ENCODE measurements around the gene FAM149A. TPM values are rescaled to one million over a fixed set of nuclear protein-coding genes. Genes with fewer than 3 reads are reported as not detected.

FAM149A gene
- total and polyA plus RNA-seq, 10 of the 15 experiments (the other 5 are each of a cell fraction or from before 2014, with no cell fraction given), result 0.38 to 1.9 (median 0.99) TPM

DNA sequence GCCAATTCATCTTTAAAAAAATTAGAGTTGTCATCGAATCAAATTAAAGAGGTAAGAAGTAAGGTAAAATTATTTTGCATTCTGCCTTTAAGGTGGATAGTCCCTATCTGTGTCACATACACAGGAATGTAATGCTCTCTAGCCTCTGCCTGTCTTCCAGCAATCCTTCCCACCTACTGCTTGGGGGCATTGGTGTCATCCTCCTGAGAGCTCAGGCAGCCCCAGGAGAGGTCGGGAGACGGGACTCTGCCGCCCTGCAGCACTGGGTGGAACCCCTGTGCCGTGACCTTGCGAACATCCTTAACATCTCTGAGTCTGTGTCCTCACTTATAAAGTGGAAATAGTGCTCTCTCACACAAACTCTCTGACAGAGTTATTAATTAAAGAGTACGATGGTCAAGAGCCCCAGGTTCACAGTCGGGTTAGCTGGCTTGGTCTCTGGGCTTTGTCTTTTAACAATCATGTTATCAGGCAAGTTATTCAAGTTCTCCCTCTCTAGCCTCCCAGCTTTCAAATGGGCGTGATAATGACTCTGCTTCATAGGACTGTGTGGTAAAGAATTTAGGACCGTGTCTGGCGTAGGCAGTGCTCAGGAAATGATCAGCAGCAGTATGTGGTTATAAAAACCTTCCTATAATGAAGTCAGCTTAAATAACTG, 25.4 kb upstream of the FAM149A start:
- CTCF ChIA-PET, result interaction anchor here (1.0 to 1.1 kb wide), 2 partner anchors 11 to 59 kb away, joined by 3 to 4 read pairs; no protein-coding TSS in a partner anchor
- BruUV-seq (replicated peaks), result no TSS peak
- Histone ChIP-seq H3K4me1 (ENCODE audit: control insufficient read depth, insufficient read depth, low read length) (no peaks in the 10 kb centered on the region), H3K36me3 (ENCODE audit: control insufficient read depth in 2 of 2, insufficient read depth in 2 of 2, low read length in 1 of 2) (no peaks in the 10 kb centered on the region), H3K9me3 (replicated peaks; ENCODE audit: control insufficient read depth, insufficient read depth, low read length) (no peaks in the 10 kb centered on the region), H3K79me2 (ENCODE audit: control insufficient read depth, insufficient read depth, low read length) (no peaks in the 10 kb centered on the region), H3K4me3 (no peak overlapping the region), H3K27ac (ENCODE audit: control insufficient read depth, insufficient read depth) (no peak overlapping the region), H2AFZ (ENCODE audit: control insufficient read depth, low read depth, low read length) (no peak overlapping the region), H4K20me1 (ENCODE audit: control insufficient read depth, insufficient read depth) (no peaks in the 10 kb centered on the region), H3K9ac (ENCODE audit: control insufficient read depth, insufficient read depth, low read length) (no peak overlapping the region), H3K4me2 (ENCODE audit: control insufficient read depth, insufficient read depth) (no peak overlapping the region), H3K27me3 (replicated peaks in 1 of 2; ENCODE audit: control insufficient read depth in 2 of 2, insufficient read depth in 2 of 2, low read length in 1 of 2) (no peaks in the 10 kb centered on the region; a peak in 1 of 4 replicates)
- no peak for DNase-seq (ENCODE audit: low read depth, low spot score)
- POLR2A ChIA-PET, result no interaction called here
- 36% methylated on average over 11 of the region's 11 CpGs for WGBS (ENCODE audit: insufficient coverage, insufficient replicate concordance, low lambda C conversion rate, missing lambda C conversion rate)
- RAD21 ChIA-PET (ENCODE audit: unreplicated experiment), result no interaction called here
- intact Hi-C loops (cut with micrococcal nuclease; ENCODE audit: unreplicated experiment), result no loop called here
- SMC1A ChIA-PET (ENCODE audit: uncharacterized antibody, unreplicated experiment), result interaction anchor here (0.6 to 2.9 kb wide), 2 partner anchors 11 to 1485 kb away, joined by 3 to 9 read pairs; partner anchors contain the start of gene TLR3
- in situ Hi-C loops (cut with MboI), result no loop called here
- no peak for ATAC-seq
- no peak for FAIRE-seq
- TF ChIP-seq MXI1 (IDR thresholded peaks at IDR 0.05; ENCODE audit: low read depth, low read length), result no peak
- no peak for TF ChIP-seq HDGF (IDR thresholded peaks at IDR 0.05)
- TF ChIP-seq EED (IDR thresholded peaks at IDR 0.05; ENCODE audit: low read depth), result no peak
- TF ChIP-seq, protein P1, sequence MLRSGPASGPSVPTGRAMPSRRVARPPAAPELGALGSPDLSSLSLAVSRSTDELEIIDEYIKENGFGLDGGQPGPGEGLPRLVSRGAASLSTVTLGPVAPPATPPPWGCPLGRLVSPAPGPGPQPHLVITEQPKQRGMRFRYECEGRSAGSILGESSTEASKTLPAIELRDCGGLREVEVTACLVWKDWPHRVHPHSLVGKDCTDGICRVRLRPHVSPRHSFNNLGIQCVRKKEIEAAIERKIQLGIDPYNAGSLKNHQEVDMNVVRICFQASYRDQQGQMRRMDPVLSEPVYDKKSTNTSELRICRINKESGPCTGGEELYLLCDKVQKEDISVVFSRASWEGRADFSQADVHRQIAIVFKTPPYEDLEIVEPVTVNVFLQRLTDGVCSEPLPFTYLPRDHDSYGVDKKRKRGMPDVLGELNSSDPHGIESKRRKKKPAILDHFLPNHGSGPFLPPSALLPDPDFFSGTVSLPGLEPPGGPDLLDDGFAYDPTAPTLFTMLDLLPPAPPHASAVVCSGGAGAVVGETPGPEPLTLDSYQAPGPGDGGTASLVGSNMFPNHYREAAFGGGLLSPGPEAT (IDR thresholded peaks at IDR 0.05; ENCODE audit: low read depth), result no peak
- no peak for TF ChIP-seq SUZ12 (IDR thresholded peaks at IDR 0.05; ENCODE audit: unreplicated experiment)
- no peak for TF ChIP-seq STAT3 (IDR thresholded peaks at IDR 0.05; ENCODE audit: low read depth, low read length)
- TF ChIP-seq, protein P2, sequence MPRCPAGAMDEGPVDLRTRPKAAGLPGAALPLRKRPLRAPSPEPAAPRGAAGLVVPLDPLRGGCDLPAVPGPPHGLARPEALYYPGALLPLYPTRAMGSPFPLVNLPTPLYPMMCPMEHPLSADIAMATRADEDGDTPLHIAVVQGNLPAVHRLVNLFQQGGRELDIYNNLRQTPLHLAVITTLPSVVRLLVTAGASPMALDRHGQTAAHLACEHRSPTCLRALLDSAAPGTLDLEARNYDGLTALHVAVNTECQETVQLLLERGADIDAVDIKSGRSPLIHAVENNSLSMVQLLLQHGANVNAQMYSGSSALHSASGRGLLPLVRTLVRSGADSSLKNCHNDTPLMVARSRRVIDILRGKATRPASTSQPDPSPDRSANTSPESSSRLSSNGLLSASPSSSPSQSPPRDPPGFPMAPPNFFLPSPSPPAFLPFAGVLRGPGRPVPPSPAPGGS (IDR thresholded peaks at IDR 0.05; ENCODE audit: borderline replicate concordance, insufficient read depth, low read depth, low read length, poor library complexity, severe bottlenecking), result no peak
- no peak for TF ChIP-seq IKZF1 (conservative IDR thresholded peaks at IDR 0.05)
- TF ChIP-seq, protein P3, sequence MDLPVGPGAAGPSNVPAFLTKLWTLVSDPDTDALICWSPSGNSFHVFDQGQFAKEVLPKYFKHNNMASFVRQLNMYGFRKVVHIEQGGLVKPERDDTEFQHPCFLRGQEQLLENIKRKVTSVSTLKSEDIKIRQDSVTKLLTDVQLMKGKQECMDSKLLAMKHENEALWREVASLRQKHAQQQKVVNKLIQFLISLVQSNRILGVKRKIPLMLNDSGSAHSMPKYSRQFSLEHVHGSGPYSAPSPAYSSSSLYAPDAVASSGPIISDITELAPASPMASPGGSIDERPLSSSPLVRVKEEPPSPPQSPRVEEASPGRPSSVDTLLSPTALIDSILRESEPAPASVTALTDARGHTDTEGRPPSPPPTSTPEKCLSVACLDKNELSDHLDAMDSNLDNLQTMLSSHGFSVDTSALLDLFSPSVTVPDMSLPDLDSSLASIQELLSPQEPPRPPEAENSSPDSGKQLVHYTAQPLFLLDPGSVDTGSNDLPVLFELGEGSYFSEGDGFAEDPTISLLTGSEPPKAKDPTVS (IDR thresholded peaks at IDR 0.05; ENCODE audit: low read depth, low read length), result no peak
- TF ChIP-seq, protein P4, sequence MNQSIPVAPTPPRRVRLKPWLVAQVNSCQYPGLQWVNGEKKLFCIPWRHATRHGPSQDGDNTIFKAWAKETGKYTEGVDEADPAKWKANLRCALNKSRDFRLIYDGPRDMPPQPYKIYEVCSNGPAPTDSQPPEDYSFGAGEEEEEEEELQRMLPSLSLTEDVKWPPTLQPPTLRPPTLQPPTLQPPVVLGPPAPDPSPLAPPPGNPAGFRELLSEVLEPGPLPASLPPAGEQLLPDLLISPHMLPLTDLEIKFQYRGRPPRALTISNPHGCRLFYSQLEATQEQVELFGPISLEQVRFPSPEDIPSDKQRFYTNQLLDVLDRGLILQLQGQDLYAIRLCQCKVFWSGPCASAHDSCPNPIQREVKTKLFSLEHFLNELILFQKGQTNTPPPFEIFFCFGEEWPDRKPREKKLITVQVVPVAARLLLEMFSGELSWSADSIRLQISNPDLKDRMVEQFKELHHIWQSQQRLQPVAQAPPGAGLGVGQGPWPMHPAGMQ (IDR thresholded peaks at IDR 0.05; ENCODE audit: borderline replicate concordance), result no peak
- TF ChIP-seq CEBPB (IDR thresholded peaks at IDR 0.05; ENCODE audit: borderline replicate concordance in 1 of 2, low read depth in 2 of 2, low read length in 2 of 2), result no peak
- no peak for TF ChIP-seq LARP7 (IDR thresholded peaks at IDR 0.05)
- TF ChIP-seq CHD2 (IDR thresholded peaks at IDR 0.05; ENCODE audit: borderline replicate concordance, low read depth, low read length), result no peak
- TF ChIP-seq TBL1XR1 (IDR thresholded peaks at IDR 0.05; ENCODE audit: low read depth, low read length), result no peak
- TF ChIP-seq, protein P5, sequence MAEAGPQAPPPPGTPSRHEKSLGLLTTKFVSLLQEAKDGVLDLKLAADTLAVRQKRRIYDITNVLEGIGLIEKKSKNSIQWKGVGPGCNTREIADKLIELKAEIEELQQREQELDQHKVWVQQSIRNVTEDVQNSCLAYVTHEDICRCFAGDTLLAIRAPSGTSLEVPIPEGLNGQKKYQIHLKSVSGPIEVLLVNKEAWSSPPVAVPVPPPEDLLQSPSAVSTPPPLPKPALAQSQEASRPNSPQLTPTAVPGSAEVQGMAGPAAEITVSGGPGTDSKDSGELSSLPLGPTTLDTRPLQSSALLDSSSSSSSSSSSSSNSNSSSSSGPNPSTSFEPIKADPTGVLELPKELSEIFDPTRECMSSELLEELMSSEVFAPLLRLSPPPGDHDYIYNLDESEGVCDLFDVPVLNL (IDR thresholded peaks at IDR 0.05; ENCODE audit: low read depth, low read length), result no peak
- no peak for TF ChIP-seq BCL11A (IDR thresholded peaks at IDR 0.05; ENCODE audit: low read depth, low read length)

All from GM12878 (cell line).